ENCODE measurements around the gene NHEJ1.

The NHEJ1 gene

GRCh38 chr2:219167997-219168396 lies 7.4 kb upstream of the NHEJ1 start:
- DNase-seq (ENCODE audit: low read depth, low spot score) = no peak

- DNase-seq (ENCODE audit: low read depth, low spot score) = no peak
These were observed 4.7 kb upstream of the NHEJ1 start for GRCh38 chr2:219165058-219165911.

- DNase-seq (ENCODE audit: low read depth, low spot score) = no peak
These were observed 2.5 kb upstream of the NHEJ1 start for GRCh38 chr2:219163156-219163555.

DNA sequence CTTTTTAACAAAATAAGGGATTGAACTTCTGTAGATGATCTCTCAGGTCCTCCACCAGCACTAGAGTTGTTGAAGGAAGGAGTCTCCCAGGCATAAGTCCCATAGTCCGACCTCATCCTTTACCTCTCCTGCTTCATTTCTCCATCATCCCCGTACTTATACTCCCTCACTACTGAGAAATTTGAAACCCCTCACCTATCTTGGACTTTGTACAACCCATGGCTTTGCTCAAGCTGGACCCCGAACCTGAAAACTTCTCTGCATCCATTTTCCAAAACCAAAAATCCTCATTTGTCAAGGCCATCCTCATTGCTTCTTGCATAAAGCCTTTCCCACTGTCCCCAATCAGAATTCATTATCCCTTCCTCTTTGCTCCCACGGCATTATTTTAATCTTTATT lies 482 bp upstream of the NHEJ1 start:
- no peak for DNase-seq (ENCODE audit: low read depth, low spot score)

GRCh38 chr2:219159771-219160185 lies 837 bp downstream of the NHEJ1 start:
- DNase-seq (ENCODE audit: low read depth, low spot score) = no peak

GRCh38 chr2:219158586-219158985 lies 2.0 kb downstream of the NHEJ1 start:
- no peak for DNase-seq (ENCODE audit: low read depth, low spot score)

GRCh38 chr2:219158025-219158424 lies 2.6 kb downstream of the NHEJ1 start:
- no peak for DNase-seq (ENCODE audit: low read depth, low spot score)

DNA sequence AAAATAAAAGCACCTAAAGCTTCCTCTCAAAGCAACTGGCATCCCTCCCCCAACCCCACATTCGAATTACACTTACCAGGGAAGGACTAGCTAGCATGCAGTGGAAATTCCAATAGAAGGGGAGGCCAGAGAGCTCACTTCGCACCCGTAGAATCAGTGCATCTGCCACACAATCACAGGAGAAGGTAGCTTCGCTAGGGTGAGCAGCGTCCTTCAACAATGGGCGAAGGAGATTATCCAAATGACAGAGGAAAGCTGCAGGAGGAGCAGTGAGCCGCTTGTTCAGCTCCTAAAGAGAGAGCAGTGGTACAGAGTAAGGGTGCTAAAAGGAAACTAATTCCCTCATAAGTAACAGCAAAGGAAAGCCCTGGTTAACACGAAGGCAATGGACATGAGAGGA lies 3.2 kb downstream of the NHEJ1 start:
- no peak for DNase-seq (ENCODE audit: low read depth, low spot score)

DNA sequence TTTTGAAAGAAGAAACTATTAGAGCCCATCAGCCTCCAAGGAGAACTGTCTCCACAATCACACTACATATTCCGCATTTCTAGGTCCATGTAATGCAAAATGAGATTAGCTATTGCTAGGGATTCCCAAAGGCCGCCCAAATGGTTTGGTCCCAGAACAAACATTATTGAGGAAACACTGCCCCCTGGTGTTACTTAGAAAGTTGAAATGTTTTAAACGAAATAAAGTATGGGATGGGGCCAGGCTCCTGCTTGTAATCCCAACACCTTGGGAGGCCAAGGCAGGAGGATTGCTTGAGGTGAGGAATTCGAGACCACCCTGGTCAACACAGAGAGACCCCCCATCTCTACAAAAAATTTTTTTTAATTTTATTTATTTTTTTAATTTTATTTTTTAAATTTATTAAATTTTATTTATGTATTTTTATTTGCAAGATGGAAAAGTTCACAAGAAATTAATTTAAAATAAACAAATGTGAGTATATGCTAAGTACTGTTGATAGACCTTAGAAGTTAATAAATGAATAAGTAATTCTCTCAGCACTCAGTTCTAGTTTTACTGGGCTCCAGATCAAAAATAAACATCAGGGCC lies 5.5 kb downstream of the NHEJ1 start:
- peak; percentile 63 for DNase-seq (ENCODE audit: low read depth, low spot score)

DNA sequence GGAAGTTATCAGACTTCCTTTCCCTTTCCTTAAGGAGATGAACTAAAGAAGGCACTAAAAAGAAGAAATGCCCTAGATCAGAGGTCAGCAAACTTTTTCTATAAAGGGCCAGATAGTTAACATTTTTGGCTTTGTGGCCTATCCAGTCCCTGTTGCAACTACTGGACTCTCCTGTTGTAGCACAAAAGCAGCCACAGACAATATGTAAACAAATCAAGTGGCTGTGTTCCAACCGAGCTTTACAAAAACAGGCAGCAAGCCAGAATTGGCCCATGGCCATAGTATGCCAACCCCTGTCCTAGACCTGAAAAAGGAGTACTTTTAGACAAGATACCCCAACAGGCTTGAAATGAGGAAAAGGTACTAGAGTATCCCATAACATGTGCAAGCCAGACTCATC lies 10.9 kb downstream of the NHEJ1 start:
- no peak for DNase-seq (ENCODE audit: low read depth, low spot score)

DNA sequence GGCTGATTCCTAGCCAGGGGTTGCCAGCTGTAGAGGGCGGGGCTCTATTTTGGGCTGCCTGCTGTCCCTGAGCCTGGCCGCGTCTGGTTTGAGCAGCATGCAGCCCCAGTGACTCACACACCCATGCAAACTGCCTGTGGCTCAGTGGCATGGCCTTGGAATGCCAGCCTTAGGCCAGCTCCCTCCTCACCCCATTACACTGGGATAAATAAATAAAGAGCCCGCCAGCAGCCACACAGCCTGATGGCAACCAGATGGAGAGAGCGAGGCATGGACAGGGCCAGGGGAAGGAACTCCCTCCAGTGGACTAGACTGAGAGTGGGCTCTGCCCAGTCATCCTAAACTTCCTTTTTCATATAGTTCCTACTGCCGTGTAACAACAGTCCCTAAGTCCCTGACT lies 18.3 kb downstream of the NHEJ1 start:
- DNase-seq (ENCODE audit: low read depth, low spot score) = peak; percentile 56

DNA sequence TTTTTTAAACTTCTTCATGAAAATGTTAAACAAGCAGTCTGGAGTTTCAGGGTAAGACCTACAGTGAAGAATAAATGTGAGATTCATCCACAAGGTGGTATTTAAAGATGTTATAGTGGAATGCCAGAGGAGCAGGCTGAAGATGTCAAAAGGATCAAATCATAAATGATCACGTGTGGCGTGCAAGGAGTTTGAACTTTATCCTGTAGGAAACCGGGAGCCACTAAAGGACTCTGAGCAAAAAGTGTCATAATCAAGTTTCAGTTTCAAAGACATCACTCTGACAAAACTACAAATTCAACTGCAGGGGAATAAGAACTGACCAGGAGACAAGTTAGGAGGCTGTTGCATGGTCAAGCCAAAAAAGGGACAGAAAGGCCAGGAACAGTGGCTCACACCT lies 19.9 kb downstream of the NHEJ1 start:
- no peak for DNase-seq (ENCODE audit: low read depth, low spot score)

GRCh38 chr2:219133976-219134375 lies 26.6 kb downstream of the NHEJ1 start:
- peak; percentile 27 for DNase-seq (ENCODE audit: low read depth, low spot score)

- DNase-seq (ENCODE audit: low read depth, low spot score) = no peak
These were observed 28.9 kb downstream of the NHEJ1 start for GRCh38 chr2:219131744-219132143.

DNA sequence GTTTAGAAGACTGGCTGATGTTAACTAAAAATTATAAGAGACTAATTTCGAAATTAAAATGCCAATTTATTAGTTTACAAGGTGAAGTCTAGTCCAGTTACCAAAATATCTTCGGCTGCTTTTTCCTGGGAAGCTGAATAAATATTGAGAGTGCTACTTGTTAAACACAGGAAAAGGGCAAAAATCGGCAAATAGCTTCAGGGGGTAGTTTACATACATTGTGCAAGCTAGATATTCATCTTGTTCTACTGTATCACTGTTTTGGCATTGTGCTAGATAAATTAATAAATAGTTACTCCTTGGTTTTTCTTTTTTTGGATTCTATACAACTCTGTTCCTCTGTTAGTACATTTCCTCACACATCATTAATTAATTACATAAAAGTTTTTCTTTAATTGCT lies 29.3 kb downstream of the NHEJ1 start:
- DNase-seq (ENCODE audit: low read depth, low spot score) = no peak

- DNase-seq (ENCODE audit: low read depth, low spot score) = no peak
These were observed 31.0 kb downstream of the NHEJ1 start for GRCh38 chr2:219129589-219129988.

GRCh38 chr2:219128396-219128795 lies 32.2 kb downstream of the NHEJ1 start:
- peak; percentile 89 for DNase-seq (ENCODE audit: low read depth, low spot score)

- DNase-seq (ENCODE audit: low read depth, low spot score) = peak; percentile 60
These were observed 33.5 kb downstream of the NHEJ1 start for GRCh38 chr2:219127037-219127635.

DNA sequence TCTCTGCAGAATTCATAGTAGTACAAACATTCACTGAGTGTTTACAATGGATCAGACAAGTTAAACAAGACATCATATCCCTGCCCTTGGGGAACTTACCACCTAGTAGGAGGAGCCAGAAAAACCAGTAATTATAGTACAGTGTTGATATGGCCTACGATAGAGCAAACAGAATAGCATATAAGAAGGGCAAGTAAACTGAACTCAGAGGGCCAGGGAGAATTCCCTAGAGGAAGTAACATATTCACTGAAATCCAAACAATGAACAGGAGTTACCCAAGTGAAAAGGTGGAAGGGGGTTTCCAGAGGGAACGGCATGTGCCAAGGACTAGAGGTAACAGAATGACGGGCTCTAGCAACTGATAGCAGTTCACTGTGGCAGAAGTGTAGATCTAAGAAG lies 34.1 kb downstream of the NHEJ1 start:
- DNase-seq (ENCODE audit: low read depth, low spot score) = no peak

GRCh38 chr2:219125886-219126270 lies 34.7 kb downstream of the NHEJ1 start:
- DNase-seq (ENCODE audit: low read depth, low spot score) = no peak

DNA sequence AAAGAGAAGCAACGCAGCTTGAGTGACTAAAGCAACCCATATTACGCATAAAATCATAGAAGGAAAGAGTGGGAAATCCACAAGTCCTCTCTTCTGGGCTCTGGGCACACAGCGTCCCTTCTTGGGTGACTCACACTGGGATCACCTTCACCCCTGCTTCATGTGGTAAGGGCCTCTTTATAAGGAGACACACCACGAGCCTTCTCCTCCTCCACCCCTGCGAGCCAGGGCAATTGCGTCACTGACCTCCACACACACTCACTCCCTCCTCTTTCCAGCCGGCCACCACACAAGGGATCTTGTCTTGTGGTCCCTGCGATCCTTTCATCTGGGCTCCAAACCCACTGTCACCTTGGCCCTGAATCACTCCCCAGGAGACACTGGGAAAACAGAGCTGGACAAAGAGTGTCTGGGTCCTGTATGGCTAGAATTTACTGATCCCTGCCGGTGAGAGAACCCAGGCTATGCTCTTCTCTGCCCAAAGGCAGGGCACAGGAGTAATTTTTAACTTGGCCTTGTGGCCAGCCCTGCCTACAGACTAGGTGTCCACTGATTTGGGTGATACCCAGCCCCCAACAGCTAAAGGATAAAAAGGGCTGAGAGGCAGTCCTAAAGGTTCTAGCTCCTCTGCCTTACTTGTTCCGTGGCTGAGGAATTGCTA lies 35.3 kb downstream of the NHEJ1 start:
- no peak for DNase-seq (ENCODE audit: low read depth, low spot score)

GRCh38 chr2:219124381-219125110 lies 36.1 kb downstream of the NHEJ1 start:
- no peak for DNase-seq (ENCODE audit: low read depth, low spot score)

Data from ELF-1 (cell line).